ACC112 (cell line): ENCODE data around the gene PSAP.
"Not testable (repeated sequence)": the region's sequence is repeated elsewhere in the genome, so short reads cannot be mapped to it uniquely, and the experiment has no call there.

Experiments
- H2AFZ ChIP-seq: fragments of 200-600 bp; sonication (generic); one replicate; pipeline ENCODE4 v1.6.0; 2017; ENCODE audit warnings: antibody characterized with exemption, low read length; ENCODE audit not compliant: unreplicated experiment
- H3K27ac ChIP-seq: fragments of 200-600 bp; sonication (generic); 2 replicates; pipeline ENCODE4 v1.5.1; 2014; ENCODE audit warnings: low read depth, mild to moderate bottlenecking, antibody characterized with exemption, low read length, moderate library complexity
- H3K27me3 ChIP-seq: fragments of 200-600 bp; sonication (generic); 2 replicates; pipeline ENCODE4 v1.6.1; 2014; ENCODE audit warnings: mild to moderate bottlenecking, antibody characterized with exemption, low read length, moderate library complexity, mixed read lengths; ENCODE audit not compliant: insufficient read depth
- H3K36me3 ChIP-seq: fragments of 200-600 bp; sonication (generic); 2 replicates; pipeline ENCODE4 v1.6.1; 2016; ENCODE audit warnings: mild to moderate bottlenecking, antibody characterized with exemption, low read length, moderate library complexity, mixed read lengths; ENCODE audit not compliant: insufficient read depth
- H3K4me1 ChIP-seq: fragments of 200-600 bp; sonication (generic); one replicate; pipeline ENCODE4 v1.6.1; 2016; ENCODE audit warnings: low read length, mixed read lengths; ENCODE audit not compliant: insufficient read depth, unreplicated experiment, control insufficient read depth
- H3K4me3 ChIP-seq: fragments of 200-600 bp; sonication (generic); 2 replicates; pipeline ENCODE4 v1.5.1; 2014; ENCODE audit warnings: mild to moderate bottlenecking, low read depth, low read length
- H3K79me2 ChIP-seq: fragments of 200-600 bp; sonication (generic); one replicate; pipeline ENCODE4 v1.6.0; 2016; ENCODE audit warnings: low read length; ENCODE audit not compliant: control insufficient read depth, unreplicated experiment, insufficient read depth

Gene PSAP

DNA sequence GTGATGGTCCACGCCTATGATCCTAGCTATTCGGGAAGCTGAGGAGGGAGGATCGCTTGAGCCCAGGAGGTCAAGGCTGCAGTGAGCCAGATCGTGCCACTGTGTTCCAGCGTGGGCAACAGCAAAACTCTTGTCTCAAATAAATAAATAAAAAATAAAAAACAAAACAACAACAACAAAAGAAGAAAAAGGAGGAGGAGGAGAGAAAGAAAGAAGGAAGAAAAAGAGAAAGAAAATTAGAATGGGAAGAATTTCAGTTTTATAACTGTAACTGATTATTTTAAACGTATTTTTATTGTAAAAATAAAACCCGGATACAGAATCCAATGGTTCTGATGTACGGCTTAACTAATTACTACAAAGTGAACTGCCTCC, 37.2 kb upstream of the PSAP start:
- Histone ChIP-seq H3K79me2 (no peaks in the 10 kb centered on the region), H3K36me3 (no peaks in the 10 kb centered on the region), H3K27me3 (no peaks in the 10 kb centered on the region), H3K4me1 (peaks cover 24% of the 10 kb centered on the region), H3K27ac (peak overlapping the region; percentile 95), H3K4me3 (peak overlapping the region; percentile 96), H2AFZ (peak overlapping the region; percentile 30)

DNA sequence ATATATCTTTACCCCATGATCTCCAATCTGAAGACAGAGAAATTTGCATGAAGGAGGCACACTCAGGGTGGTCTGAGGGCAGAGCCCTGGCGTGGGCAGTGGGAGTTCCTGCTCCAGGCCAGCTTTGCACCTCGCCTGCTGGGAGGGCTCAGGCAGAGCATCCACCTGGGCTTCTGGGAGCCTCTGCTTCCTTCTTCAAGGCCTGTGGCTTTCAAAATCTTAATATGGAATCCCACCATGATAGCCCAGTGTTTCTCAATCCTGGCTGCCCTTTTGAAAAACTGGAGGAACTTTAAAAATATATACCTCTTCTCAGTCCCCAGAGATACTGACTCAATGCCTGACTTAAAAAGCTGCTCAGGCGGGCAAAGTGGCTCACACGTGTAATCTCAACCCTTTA, 36.7 kb upstream of the PSAP start:
- Histone ChIP-seq H3K36me3 (no peaks in the 10 kb centered on the region), H3K4me3 (peak overlapping the region; percentile 96), H2AFZ (peak overlapping the region; percentile 30), H3K4me1 (peaks cover 24% of the 10 kb centered on the region), H3K79me2 (no peaks in the 10 kb centered on the region), H3K27me3 (no peaks in the 10 kb centered on the region), H3K27ac (peak overlapping the region; percentile 95)

DNA sequence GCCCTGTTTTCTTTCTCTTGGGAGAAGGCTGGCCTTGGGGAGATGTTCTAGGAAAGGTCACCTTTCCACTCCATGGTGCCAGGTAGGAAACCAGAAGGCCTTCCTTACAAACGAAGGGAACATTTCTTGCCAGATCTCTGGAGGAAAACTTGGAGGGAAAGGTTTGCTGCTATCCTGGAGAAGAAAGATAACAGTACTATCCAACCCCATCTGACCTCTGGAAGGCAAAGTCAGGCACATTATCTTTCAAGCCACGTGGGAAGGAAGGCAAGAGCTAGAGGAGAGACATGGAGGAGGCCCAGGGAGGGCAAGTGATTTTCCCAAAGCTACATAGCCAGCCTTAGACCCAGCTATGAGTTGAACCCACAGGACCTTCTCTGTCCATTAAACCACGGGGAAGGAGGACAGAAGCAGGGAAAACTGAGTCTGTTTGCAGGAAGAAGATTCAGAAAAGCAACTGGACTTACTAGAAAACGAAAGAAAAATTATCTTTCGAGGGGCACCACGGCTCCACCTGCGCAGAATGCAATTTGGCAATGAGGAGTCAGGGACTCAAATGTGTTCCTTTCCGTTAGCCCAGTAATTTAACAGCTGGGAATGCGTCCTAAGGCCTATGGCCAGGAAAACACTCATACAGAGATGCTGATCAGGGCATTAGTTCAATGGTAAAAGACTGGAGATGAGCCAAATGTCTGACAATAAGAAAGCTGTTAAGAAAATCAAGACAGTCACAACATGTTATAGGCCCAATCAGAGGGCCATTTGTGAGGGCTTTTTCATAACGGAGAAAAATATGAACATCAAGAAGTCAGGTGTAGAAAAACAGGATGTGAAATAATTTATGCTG, 32.0 kb upstream of the PSAP start:
- Histone ChIP-seq H3K27ac (no peak overlapping the region), H3K4me3 (no peak overlapping the region), H3K4me1 (peaks cover 5% of the 10 kb centered on the region), H3K36me3 (no peaks in the 10 kb centered on the region), H2AFZ (no peak overlapping the region), H3K27me3 (no peaks in the 10 kb centered on the region), H3K79me2 (no peaks in the 10 kb centered on the region)

DNA sequence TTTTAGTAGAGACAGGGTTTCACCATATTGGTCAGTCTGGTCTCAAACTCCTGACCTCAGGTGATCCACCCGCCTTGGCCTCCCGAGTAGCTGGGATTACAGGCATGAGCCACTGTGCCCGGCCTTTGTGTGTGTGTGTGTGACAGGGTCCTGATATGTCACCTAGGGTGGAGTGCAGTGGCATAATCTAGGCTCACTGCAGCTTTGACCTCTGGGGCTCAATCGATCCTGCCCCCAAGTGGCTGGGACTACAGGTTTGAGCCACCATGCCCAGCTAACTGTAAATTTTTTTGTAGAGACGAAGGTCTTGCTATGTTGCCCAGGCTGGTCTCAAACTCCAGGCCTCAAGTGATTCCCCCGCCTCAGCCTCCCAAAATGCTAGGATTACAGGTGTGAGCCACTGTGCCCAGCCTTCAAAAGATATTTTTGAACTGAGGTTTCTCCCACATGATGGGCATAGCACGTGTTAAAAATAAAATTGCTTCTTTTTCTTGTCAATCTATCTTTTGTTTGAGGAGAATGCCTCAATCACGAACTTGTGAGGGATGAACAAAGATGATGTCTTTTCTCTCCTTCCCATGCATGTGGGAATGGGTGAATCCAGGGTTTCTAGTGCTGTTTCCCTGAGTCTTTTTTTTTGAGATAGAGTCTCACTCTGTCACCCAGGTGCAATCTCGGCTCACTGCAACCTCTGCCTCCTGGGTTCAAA, 30.8 kb upstream of the PSAP start:
- Histone ChIP-seq H2AFZ (no peak overlapping the region), H3K79me2 (no peaks in the 10 kb centered on the region), H3K27ac (no peak overlapping the region), H3K4me1 (no peaks in the 10 kb centered on the region), H3K36me3 (no peaks in the 10 kb centered on the region), H3K27me3 (no peaks in the 10 kb centered on the region), H3K4me3 (no peak overlapping the region)

DNA sequence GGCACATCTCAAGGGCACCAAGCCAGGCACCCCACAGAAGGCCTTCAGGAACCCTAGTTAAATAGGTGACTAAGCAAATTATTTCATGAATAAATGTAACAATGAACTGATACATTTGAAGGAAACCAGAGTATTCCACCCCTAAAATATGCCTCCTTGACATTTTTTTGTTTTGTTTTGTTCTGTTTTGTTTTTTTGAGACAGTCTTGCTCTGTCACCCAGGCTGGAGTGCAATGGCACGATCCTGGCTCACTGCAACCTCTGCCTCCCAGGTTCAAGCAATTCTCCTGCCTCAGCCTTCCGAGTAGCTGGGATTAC, 30.2 kb upstream of the PSAP start:
- not testable (repeated sequence) for H2AFZ ChIP-seq, H3K27me3 ChIP-seq, H3K79me2 ChIP-seq, H3K4me1 ChIP-seq, H3K4me3 ChIP-seq, H3K27ac ChIP-seq, H3K36me3 ChIP-seq

DNA sequence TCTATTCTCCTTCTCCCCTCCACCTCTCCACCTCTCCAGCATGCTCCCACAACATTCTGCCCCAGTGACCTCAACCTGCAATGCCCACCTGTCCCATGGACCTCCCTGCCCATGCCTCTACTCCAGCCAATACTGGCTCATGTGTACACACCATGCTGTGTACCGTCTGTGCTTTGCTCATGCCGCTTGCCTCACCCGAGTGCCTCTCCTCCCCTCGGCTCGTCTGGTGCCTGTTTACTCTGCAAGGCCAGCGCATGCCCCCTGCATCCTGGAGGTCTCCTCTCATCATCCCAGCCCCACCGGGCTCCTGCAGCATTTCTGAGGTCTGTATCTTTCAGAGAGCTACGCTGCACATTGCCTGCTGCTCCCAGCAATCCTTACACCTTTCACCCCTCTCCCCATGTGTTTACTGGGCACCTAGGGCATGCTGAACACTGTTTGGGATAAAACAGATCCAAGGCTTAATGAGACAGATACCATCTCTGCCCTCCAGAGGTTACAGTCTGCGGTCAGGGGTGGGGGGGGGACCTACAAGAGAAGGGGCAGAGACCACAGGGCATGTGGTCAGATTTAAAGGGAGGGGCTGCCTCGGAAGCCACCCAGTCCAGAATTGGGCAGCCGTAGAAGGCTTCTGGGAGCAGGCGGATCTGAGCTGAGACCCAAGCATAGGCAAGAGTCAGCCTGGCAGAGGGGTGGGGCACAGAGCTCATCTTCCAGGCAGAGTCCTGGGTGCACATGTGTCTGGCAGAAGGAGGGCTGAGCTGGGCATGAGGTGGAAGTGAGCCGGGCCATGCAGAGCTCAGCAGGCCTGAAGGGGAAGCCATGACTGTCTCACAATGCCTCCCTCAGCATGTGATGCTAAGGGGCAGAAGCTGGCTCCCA, 29.6 kb upstream of the PSAP start:
- Histone ChIP-seq H3K27ac (no peak overlapping the region), H3K79me2 (no peaks in the 10 kb centered on the region), H3K36me3 (no peaks in the 10 kb centered on the region), H3K4me1 (no peaks in the 10 kb centered on the region), H3K27me3 (no peaks in the 10 kb centered on the region), H2AFZ (no peak overlapping the region), H3K4me3 (no peak overlapping the region)

DNA sequence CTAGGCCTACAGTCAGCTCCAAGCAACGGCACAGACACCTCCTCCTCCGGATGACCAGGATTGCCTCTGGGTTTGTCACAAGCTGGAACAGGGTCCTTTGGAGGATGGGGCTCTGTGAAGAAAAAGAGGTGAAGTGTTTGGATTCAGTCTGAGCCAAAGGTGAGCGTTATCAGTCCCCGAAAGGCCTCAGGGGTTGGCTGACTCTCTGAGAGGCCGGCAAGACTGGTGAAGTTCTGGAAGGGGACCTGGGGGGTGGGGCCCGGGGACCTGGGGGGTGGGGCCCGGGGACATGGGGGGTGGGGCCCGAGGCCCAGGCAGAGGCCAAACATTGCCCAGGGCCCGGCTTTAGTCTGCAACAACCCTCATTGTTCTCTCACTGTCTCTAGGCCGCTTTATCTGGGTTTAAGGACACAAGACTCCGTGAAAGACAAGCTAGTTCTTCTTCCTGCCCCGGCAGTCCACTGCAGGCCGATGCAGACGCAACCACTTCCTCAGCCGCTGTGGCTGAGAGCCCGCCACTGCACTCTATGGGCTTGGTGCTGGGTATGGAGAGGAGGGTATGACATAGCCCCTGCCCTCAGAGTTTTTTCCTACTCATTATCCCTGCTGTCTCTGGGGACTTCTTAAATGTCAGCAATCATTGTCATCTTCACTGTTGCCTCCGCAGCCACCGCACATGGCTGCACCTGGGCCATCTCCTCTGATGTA, 27.4 kb upstream of the PSAP start:
- Histone ChIP-seq H3K4me3 (no peak overlapping the region), H3K4me1 (no peaks in the 10 kb centered on the region), H3K36me3 (no peaks in the 10 kb centered on the region), H3K27ac (no peak overlapping the region), H3K79me2 (no peaks in the 10 kb centered on the region), H2AFZ (no peak overlapping the region), H3K27me3 (no peaks in the 10 kb centered on the region)

DNA sequence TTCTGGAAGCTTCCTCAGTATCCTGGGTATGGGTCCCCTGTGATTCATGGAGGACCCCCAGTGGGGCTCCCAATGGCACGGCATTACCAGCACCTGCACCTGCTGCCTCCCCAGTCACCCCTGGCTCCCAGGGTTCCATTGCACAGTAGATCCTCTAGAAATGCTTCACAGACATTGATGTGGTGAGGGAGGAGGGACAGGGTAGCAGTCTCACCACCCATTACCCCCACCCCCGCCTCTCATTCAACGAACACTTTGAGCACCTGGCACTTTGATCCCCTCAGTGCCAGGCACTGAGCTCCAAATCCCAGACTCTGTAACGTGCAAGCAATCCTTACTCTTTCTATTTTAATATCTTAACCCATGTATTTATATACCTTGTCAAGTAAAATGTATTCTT, 26.8 kb upstream of the PSAP start:
- no peaks in the 10 kb centered on the region for H3K79me2 ChIP-seq
- no peak overlapping the region for H3K27ac ChIP-seq
- H2AFZ ChIP-seq = no peak overlapping the region
- no peaks in the 10 kb centered on the region for H3K36me3 ChIP-seq
- no peaks in the 10 kb centered on the region for H3K27me3 ChIP-seq
- H3K4me1 ChIP-seq = no peaks in the 10 kb centered on the region
- no peak overlapping the region for H3K4me3 ChIP-seq

DNA sequence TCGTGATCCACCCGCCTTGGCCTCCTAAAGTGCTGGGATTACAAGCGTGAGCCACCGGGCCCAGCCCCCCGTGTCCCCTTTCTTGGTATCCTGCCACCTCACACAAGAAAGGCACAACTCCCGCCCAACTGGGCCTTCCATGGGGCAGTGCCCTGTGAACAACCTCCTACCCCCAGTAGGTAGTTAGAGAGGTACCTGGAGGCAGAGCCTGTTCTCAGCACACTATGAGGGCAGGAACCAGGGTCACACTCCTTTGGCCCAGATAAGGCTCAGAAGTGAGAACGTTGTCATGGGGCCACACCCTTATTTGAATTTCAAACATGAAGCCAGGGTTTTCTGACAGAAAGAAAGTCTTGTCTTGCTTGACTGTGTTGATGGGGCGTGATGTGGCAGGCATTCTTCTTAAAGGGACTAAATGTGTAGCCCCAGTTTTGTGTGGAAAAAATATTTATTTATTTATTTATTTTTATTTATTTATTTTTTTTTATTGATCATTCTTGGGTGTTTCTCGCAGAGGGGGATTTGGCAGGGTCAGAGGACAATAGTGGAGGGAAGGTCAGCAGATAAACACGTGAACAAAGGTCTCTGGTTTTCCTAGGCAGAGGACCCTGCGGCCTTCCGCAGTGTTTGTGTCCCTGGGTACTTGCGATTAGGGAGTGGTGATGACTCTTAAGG, 23.8 kb upstream of the PSAP start:
- not testable (repeated sequence) for H3K4me3 ChIP-seq, H3K4me1 ChIP-seq, H3K27ac ChIP-seq, H3K27me3 ChIP-seq, H2AFZ ChIP-seq, H3K79me2 ChIP-seq, H3K36me3 ChIP-seq
